Measurements from ENCODE around the gene STK33. TPM values are rescaled to one million over a fixed set of nuclear protein-coding genes. Genes with fewer than 3 reads are reported as not detected.

The STK33 gene
- polyA plus RNA-seq, 1 donor from 2014 or later = 13.9 TPM

DNA sequence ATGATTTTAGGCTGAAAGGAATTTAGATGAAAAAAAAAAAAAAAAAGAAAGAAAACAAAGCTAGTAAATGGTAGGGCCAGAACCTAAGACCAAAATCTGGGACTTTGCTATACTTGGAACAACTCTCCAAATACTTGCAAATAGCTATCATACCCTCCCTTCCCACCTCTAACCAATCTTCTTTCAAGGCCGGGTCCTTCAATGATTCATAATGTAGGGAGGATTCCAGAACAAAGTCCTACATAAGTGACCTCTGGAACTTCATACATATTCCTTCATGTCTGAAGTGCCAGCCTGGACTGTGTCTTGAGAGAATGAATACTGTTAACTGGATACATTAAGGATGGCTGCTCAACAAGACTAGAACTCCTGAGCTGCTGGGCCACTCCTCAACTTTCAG is 9.9 kb downstream of the STK33 start:
- Histone ChIP-seq H3F3A (ENCODE audit: insufficient read depth, low read length, poor library complexity, severe bottlenecking) (no peaks in the 10 kb centered on the region), H2AFZ (ENCODE audit: low read depth, low read length) (no peak overlapping the region), H3K27ac (ENCODE audit: low read length) (no peak overlapping the region), H3K9me2 (ENCODE audit: insufficient read depth, low read length) (no peaks in the 10 kb centered on the region), H4K20me1 (ENCODE audit: insufficient read depth) (no peaks in the 10 kb centered on the region), H3K9me3 (ENCODE audit: low read length) (no peaks in the 10 kb centered on the region), H3K4me2 (ENCODE audit: low read length) (no peak overlapping the region), H3K9ac (ENCODE audit: low read length) (no peak overlapping the region), H3K36me3 (ENCODE audit: insufficient read depth, low read length) (no peaks in the 10 kb centered on the region), H3K27me3 (ENCODE audit: insufficient read depth, low read depth, low read length) (no peaks in the 10 kb centered on the region), H3K4me3 (ENCODE audit: low read length) (no peak overlapping the region), H3K79me2 (replicated peaks; ENCODE audit: insufficient read depth, low read length) (peaks cover 11% of the 10 kb centered on the region)
- no peak for TF ChIP-seq SMC3 (conservative IDR thresholded peaks at IDR 0.05; ENCODE audit: poor library complexity)
- TF ChIP-seq RAD21 (conservative IDR thresholded peaks at IDR 0.05) = no peak
- no peak for TF ChIP-seq POLR2AphosphoS5 (IDR thresholded peaks at IDR 0.05)
- TF ChIP-seq EZH2 (IDR thresholded peaks at IDR 0.05; ENCODE audit: borderline replicate concordance, insufficient read depth, low read length, poor library complexity, severe bottlenecking) = no peak
- TF ChIP-seq, protein P1, sequence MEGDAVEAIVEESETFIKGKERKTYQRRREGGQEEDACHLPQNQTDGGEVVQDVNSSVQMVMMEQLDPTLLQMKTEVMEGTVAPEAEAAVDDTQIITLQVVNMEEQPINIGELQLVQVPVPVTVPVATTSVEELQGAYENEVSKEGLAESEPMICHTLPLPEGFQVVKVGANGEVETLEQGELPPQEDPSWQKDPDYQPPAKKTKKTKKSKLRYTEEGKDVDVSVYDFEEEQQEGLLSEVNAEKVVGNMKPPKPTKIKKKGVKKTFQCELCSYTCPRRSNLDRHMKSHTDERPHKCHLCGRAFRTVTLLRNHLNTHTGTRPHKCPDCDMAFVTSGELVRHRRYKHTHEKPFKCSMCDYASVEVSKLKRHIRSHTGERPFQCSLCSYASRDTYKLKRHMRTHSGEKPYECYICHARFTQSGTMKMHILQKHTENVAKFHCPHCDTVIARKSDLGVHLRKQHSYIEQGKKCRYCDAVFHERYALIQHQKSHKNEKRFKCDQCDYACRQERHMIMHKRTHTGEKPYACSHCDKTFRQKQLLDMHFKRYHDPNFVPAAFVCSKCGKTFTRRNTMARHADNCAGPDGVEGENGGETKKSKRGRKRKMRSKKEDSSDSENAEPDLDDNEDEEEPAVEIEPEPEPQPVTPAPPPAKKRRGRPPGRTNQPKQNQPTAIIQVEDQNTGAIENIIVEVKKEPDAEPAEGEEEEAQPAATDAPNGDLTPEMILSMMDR (IDR thresholded peaks at IDR 0.05; ENCODE audit: poor library complexity, severe bottlenecking) = no peak
- no peak for TF ChIP-seq MXI1 (conservative IDR thresholded peaks at IDR 0.05; ENCODE audit: poor library complexity, severe bottlenecking)
- TF ChIP-seq, protein P2, sequence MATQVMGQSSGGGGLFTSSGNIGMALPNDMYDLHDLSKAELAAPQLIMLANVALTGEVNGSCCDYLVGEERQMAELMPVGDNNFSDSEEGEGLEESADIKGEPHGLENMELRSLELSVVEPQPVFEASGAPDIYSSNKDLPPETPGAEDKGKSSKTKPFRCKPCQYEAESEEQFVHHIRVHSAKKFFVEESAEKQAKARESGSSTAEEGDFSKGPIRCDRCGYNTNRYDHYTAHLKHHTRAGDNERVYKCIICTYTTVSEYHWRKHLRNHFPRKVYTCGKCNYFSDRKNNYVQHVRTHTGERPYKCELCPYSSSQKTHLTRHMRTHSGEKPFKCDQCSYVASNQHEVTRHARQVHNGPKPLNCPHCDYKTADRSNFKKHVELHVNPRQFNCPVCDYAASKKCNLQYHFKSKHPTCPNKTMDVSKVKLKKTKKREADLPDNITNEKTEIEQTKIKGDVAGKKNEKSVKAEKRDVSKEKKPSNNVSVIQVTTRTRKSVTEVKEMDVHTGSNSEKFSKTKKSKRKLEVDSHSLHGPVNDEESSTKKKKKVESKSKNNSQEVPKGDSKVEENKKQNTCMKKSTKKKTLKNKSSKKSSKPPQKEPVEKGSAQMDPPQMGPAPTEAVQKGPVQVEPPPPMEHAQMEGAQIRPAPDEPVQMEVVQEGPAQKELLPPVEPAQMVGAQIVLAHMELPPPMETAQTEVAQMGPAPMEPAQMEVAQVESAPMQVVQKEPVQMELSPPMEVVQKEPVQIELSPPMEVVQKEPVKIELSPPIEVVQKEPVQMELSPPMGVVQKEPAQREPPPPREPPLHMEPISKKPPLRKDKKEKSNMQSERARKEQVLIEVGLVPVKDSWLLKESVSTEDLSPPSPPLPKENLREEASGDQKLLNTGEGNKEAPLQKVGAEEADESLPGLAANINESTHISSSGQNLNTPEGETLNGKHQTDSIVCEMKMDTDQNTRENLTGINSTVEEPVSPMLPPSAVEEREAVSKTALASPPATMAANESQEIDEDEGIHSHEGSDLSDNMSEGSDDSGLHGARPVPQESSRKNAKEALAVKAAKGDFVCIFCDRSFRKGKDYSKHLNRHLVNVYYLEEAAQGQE (IDR thresholded peaks at IDR 0.05; ENCODE audit: borderline replicate concordance) = no peak
- TF ChIP-seq TAF1 (IDR thresholded peaks at IDR 0.05; ENCODE audit: low read depth) = no peak
- no peak for TF ChIP-seq EP300 (conservative IDR thresholded peaks at IDR 0.05; ENCODE audit: poor library complexity, severe bottlenecking)

DNA sequence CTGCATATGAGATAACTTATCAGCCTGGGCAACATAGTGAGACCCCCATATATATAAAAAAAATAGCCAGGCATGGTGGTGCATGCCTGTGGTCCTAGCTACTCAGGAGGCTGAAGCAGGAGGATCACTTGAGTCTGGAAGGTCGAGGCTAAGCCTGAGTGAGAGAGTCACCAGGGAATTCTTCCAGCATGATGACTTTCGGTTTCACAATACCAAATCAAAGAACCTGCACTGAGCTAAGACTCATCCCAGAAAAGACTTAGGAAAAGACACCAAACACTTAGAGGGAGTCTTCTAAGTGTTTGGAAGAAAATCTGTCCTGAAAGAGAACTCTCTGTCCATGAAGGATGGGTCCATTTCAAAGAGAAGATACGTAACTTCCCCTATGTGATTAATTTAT is 12.7 kb downstream of the STK33 start:
- H3K79me2 ChIP-seq (replicated peaks; ENCODE audit: insufficient read depth, low read length) = peaks cover 4% of the 10 kb centered on the region
- no peak for TF ChIP-seq EZH2 (IDR thresholded peaks at IDR 0.05; ENCODE audit: borderline replicate concordance, insufficient read depth, low read length, poor library complexity, severe bottlenecking)
- no peak for TF ChIP-seq RAD21 (conservative IDR thresholded peaks at IDR 0.05)
- TF ChIP-seq, protein P1 (IDR thresholded peaks at IDR 0.05; ENCODE audit: poor library complexity, severe bottlenecking) = no peak
- TF ChIP-seq MXI1 (conservative IDR thresholded peaks at IDR 0.05; ENCODE audit: poor library complexity, severe bottlenecking) = no peak
- no peak for TF ChIP-seq TAF1 (IDR thresholded peaks at IDR 0.05; ENCODE audit: low read depth)
- TF ChIP-seq SMC3 (conservative IDR thresholded peaks at IDR 0.05; ENCODE audit: poor library complexity) = no peak
- TF ChIP-seq EP300 (conservative IDR thresholded peaks at IDR 0.05; ENCODE audit: poor library complexity, severe bottlenecking) = no peak
- no peak for TF ChIP-seq POLR2AphosphoS5 (IDR thresholded peaks at IDR 0.05)
- TF ChIP-seq, protein P2 (IDR thresholded peaks at IDR 0.05; ENCODE audit: borderline replicate concordance) = no peak
- no peaks in the 10 kb centered on the region for H4K20me1 ChIP-seq (ENCODE audit: insufficient read depth)
- no peaks in the 10 kb centered on the region for H3F3A ChIP-seq (ENCODE audit: insufficient read depth, low read length, poor library complexity, severe bottlenecking)
- no peaks in the 10 kb centered on the region for H3K9me2 ChIP-seq (ENCODE audit: insufficient read depth, low read length)
- no peak overlapping the region for H2AFZ ChIP-seq (ENCODE audit: low read depth, low read length)
- H3K4me3 ChIP-seq (ENCODE audit: low read length) = no peak overlapping the region
- H3K27ac ChIP-seq (ENCODE audit: low read length) = no peak overlapping the region
- H3K36me3 ChIP-seq (ENCODE audit: insufficient read depth, low read length) = no peaks in the 10 kb centered on the region
- no peak overlapping the region for H3K4me2 ChIP-seq (ENCODE audit: low read length)
- no peaks in the 10 kb centered on the region for H3K27me3 ChIP-seq (ENCODE audit: insufficient read depth, low read depth, low read length)
- no peak overlapping the region for H3K9ac ChIP-seq (ENCODE audit: low read length)
- H3K9me3 ChIP-seq (ENCODE audit: low read length) = no peaks in the 10 kb centered on the region

Measured in neural cell (in vitro differentiated cells).